IMR-90 (cell line): Measurements from ENCODE around the gene CTTN. TPM values are rescaled to one million over a fixed set of nuclear protein-coding genes. Genes with fewer than 3 reads are reported as not detected.

ENCODE experiments used
- ATAC-seq: fragments of 200-7000 bp; cut with Tn5 transposase; 2 replicates; pipeline ENCODE4 v1.9.1; 2020; ENCODE audit warnings: low read depth, mild to moderate bottlenecking, moderate library complexity
- BruUV-seq: library from RNA; stranded (reverse); fragments of 400-500 nt; replicated peaks from 2 replicates; lab custom pipeline; 2021; lab: Mats Ljungman, UMichigan
- CTCF ChIA-PET: fragments of 300-600 bp; formaldehyde crosslinking; extraction: SDS; loops from one replicate; lab custom pipeline; 2021; ENCODE audit warnings: antibody characterized with exemption; lab: Yijun Ruan, JAX
- POLR2A ChIA-PET: fragments of 300-600 bp; sonication (Branson Sonifier 250); formaldehyde crosslinking; loops from one replicate; lab custom pipeline; 2022; ENCODE audit warnings: antibody characterized with exemption; ENCODE audit not compliant: unreplicated experiment; lab: Charles Lee
- DNase-seq: peaks from one replicate; pipeline ENCODE4 v3.0.0; 2013
- H2AFZ ChIP-seq: replicated peaks from 2 replicates; pipeline ENCODE3; 2013; ENCODE audit warnings: low read length, mild to moderate bottlenecking; ENCODE audit not compliant: poor library complexity
- H2AK5ac ChIP-seq: 2 replicates; pipeline ENCODE4 v1.6.1; 2013; ENCODE audit warnings: low read depth, low read length, inconsistent platforms
- H2AK9ac ChIP-seq: replicated peaks from 2 replicates; pipeline ENCODE3; 2013; ENCODE audit warnings: mild to moderate bottlenecking, low read depth, low read length, moderate library complexity; ENCODE audit not compliant: poor library complexity
- H2BK120ac ChIP-seq: 2 replicates; pipeline ENCODE4 v1.6.1; 2013; ENCODE audit warnings: low read depth, low read length, inconsistent platforms
- H2BK15ac ChIP-seq: 3 replicates; pipeline ENCODE4 v1.6.1; 2013; ENCODE audit warnings: low read depth, low read length, inconsistent platforms
- H2BK20ac ChIP-seq: 2 replicates; pipeline ENCODE4 v1.6.1; 2013; ENCODE audit warnings: low read depth, mild to moderate bottlenecking, inconsistent platforms, low read length, moderate library complexity
- H2BK5ac ChIP-seq: 2 replicates; pipeline ENCODE4 v1.6.1; 2013; ENCODE audit warnings: mild to moderate bottlenecking, low read depth, low read length, inconsistent platforms; ENCODE audit not compliant: poor library complexity, severe bottlenecking
- H3K14ac ChIP-seq: replicated peaks from 2 replicates; pipeline ENCODE4 v1.6.1; 2013; ENCODE audit warnings: low read depth, low read length, inconsistent platforms
- H3K18ac ChIP-seq: 2 replicates; pipeline ENCODE4 v1.6.1; 2013; ENCODE audit warnings: low read depth, low read length, control low read depth
- H3K23ac ChIP-seq: 2 replicates; pipeline ENCODE4 v1.6.1; 2013; ENCODE audit warnings: low read depth, low read length, inconsistent platforms
- H3K27ac ChIP-seq: 2 replicates; pipeline ENCODE4 v1.5.1; 2013; ENCODE audit warnings: mild to moderate bottlenecking, control low read depth, low read length; ENCODE audit not compliant: insufficient read depth
- H3K27me3 ChIP-seq: 2 replicates; pipeline ENCODE4 v1.6.1; 2013; ENCODE audit warnings: low read length; ENCODE audit not compliant: control insufficient read depth, insufficient read depth
- H3K36me3 ChIP-seq: 2 replicates; pipeline ENCODE4 v1.6.1; 2013; ENCODE audit warnings: low read length, mixed read lengths; ENCODE audit not compliant: control insufficient read depth, insufficient read depth
- H3K4ac ChIP-seq: 2 replicates; pipeline ENCODE4 v1.6.1; 2013; ENCODE audit warnings: low read depth, low read length, inconsistent platforms
- H3K4me1 ChIP-seq: 2 replicates; pipeline ENCODE4 v1.6.1; 2013; ENCODE audit warnings: low read length, mixed read lengths; ENCODE audit not compliant: control insufficient read depth, insufficient read depth
- H3K4me2 ChIP-seq: 2 replicates; pipeline ENCODE4 v1.6.1; 2013; ENCODE audit warnings: low read depth, mild to moderate bottlenecking, control low read depth, low read length, moderate library complexity
- H3K4me3 ChIP-seq: 2 replicates; pipeline ENCODE4 v1.5.1; 2013; ENCODE audit warnings: low read depth, mild to moderate bottlenecking, control low read depth, low read length, moderate library complexity; ENCODE audit not compliant: insufficient read depth
- H3K56ac ChIP-seq: 2 replicates; pipeline ENCODE4 v1.6.1; 2013; ENCODE audit warnings: low read length, inconsistent platforms; ENCODE audit not compliant: insufficient read depth; ENCODE audit errors: extremely low read depth
- H3K79me1 ChIP-seq, 2 experiments: 2 replicates each; pipeline ENCODE4 v1.6.1; 2013; ENCODE audit warnings: low read length in 2 of 2, inconsistent platforms in 1 of 2, low read depth in 1 of 2
- H3K9ac ChIP-seq: 2 replicates; pipeline ENCODE4 v1.6.1; 2013; ENCODE audit warnings: low read depth, low read length, control low read depth
- H3K9me1 ChIP-seq: 2 replicates; pipeline ENCODE4 v1.6.1; 2013; ENCODE audit warnings: low read length, inconsistent platforms; ENCODE audit not compliant: insufficient read depth
- H3K9me3 ChIP-seq: 2 replicates; pipeline ENCODE4 v1.6.1; 2013; ENCODE audit warnings: low read length; ENCODE audit not compliant: control insufficient read depth, insufficient read depth
- H4K20me1 ChIP-seq: 2 replicates; pipeline ENCODE4 v1.6.1; 2013; ENCODE audit warnings: low read length, inconsistent platforms; ENCODE audit not compliant: insufficient read depth
- H4K5ac ChIP-seq: 2 replicates; pipeline ENCODE4 v1.6.1; 2013; ENCODE audit warnings: mild to moderate bottlenecking, low read depth, low read length, control low read depth
- H4K8ac ChIP-seq, 2 experiments: 2 replicates each; pipeline ENCODE4 v1.6.1; 2013; ENCODE audit warnings: low read depth in 2 of 2, low read length in 2 of 2, control low read depth in 1 of 2, inconsistent platforms in 1 of 2
- H4K91ac ChIP-seq: 2 replicates; pipeline ENCODE4 v1.6.1; 2013; ENCODE audit warnings: low read depth, low read length, inconsistent platforms; ENCODE audit not compliant: insufficient read depth
- BHLHE40 ChIP-seq: fragments of 150-350 bp; IDR thresholded peaks from 2 replicates; pipeline ENCODE4 v1.6.1; 2016; ENCODE audit warnings: mild to moderate bottlenecking, low read depth, low read length
- ELK1 ChIP-seq: fragments of 150-350 bp; IDR thresholded peaks from 2 replicates; pipeline ENCODE4 v1.6.1; 2016; ENCODE audit warnings: low read depth, mild to moderate bottlenecking, low read length, moderate library complexity, borderline replicate concordance
- MAFK ChIP-seq: IDR thresholded peaks from 2 replicates; pipeline ENCODE4 v1.6.1; 2012; ENCODE audit warnings: low read depth, low read length, improper control_type of control experiment
- MAZ ChIP-seq: IDR thresholded peaks from 2 replicates; pipeline ENCODE4 v1.6.1; 2012; ENCODE audit warnings: low read depth, mild to moderate bottlenecking, low read length, improper control_type of control experiment, moderate library complexity, borderline replicate concordance
- WGBS, 2 experiments: methylation state at CpG; one replicate each; pipeline versions ENCODE4 v1.1.5 to v1.1.7; 2013; ENCODE audit warnings: missing lambda C conversion rate in 2 of 2; ENCODE audit not compliant: insufficient read length in 1 of 2; ENCODE audit errors: extremely low coverage in 2 of 2; 5-methylcytosine and 5-hydroxymethylcytosine counted together
- dilution Hi-C: fragments of 300-500 bp; cut with HindIII; formaldehyde crosslinking; loops from one replicate; pipeline ENCODE4 v1.14.3; 2018; ENCODE audit warnings: low sequenced_read_pairs; ENCODE audit not compliant: unreplicated experiment
- in situ Hi-C: fragments of 300-500 bp; cut with MboI; formaldehyde crosslinking; loops from 3 replicates; pipeline ENCODE4 v1.14.3; 2019; ENCODE audit warnings: low sequenced_read_pairs, inconsistent platforms, mixed read lengths
- intact Hi-C: fragments of 100-400 bp; cut with micrococcal nuclease; formaldehyde crosslinking; loops from 2 replicates; pipeline ENCODE4 v1.10.0; 2022
- polyA plus RNA-seq, 3 experiments: library from polyadenylated mRNA; depleted of rRNA; stranded (reverse); fragments of >200 nt; gene quantifications; 2 replicates each; pipeline ENCODE4 v1.2.3, GENCODE V29; 2012; ENCODE audit warnings: low replicate concordance in 1 of 3
- total RNA-seq: library from RNA; depleted of rRNA; stranded (reverse); fragments of >200 nt; gene quantifications from 2 replicates; pipeline ENCODE4 v1.2.3, GENCODE V29; 2012

Gene CTTN
- total and polyA plus RNA-seq, 2 of the 4 experiments (the other 2 are of a cell fraction), result 287 to 296 TPM

- Histone ChIP-seq H2AFZ (no peak overlapping the region), H2AK9ac (no peak overlapping the region), H3K79me1 (peaks cover 0 to 27% of the 10 kb centered on the region in 2 experiments), H3K27me3 (no peaks in the 10 kb centered on the region), H4K8ac (no peak overlapping the region), H3K27ac (no peak overlapping the region), H2BK120ac (no peak overlapping the region), H4K5ac (no peak overlapping the region), H4K91ac (no peak overlapping the region), H3K4me3 (no peak overlapping the region), H2AK5ac (no peak overlapping the region), H2BK5ac (no peak overlapping the region), H3K23ac (no peak overlapping the region), H3K9me1 (peaks cover 15% of the 10 kb centered on the region), H3K9me3 (no peaks in the 10 kb centered on the region), H3K4me2 (no peak overlapping the region), H3K14ac (no peak overlapping the region), H2BK15ac (no peak overlapping the region), H3K56ac (no peak overlapping the region), H3K9ac (no peak overlapping the region), H2BK20ac (no peak overlapping the region), H3K36me3 (peaks cover 29% of the 10 kb centered on the region), H3K4me1 (peaks cover 9% of the 10 kb centered on the region), H4K20me1 (peaks cover 6% of the 10 kb centered on the region), H3K4ac (no peak overlapping the region), H3K18ac (no peak overlapping the region)
- no TSS peak for BruUV-seq
- in situ Hi-C loops, result no loop called here
- POLR2A ChIA-PET, result no interaction called here
- dilution Hi-C loops, result no loop called here
- CTCF ChIA-PET, result no interaction called here
- DNase-seq, result no peak
- WGBS, 2 experiments, result 100% methylated on average over 1 of the region's 8 CpGs; no CpG with 5 or more reads in 1 of the 2 experiments
- ATAC-seq, result no peak
- intact Hi-C loops, result no loop called here
- TF ChIP-seq BHLHE40 (no peak), MAZ (no peak), ELK1 (no peak), MAFK (no peak)
These were observed 20.7 kb upstream of the CTTN start for GRCh38 chr11:70377645-70378044.
